SJSA1 (cell line): ENCODE results near the gene UBE2G1. TPM values are rescaled to one million over a fixed set of nuclear protein-coding genes. Genes with fewer than 3 reads are reported as not detected.

Experiments used
- DNase-seq, 2 experiments: peaks; one replicate each; pipeline ENCODE4 v3.0.0-alpha.2; 2015 to 2020; ENCODE audit warnings: low spot score in 2 of 2, low read depth in 1 of 2
- H3K27ac ChIP-seq: fragments of 250-450 bp; sonication (Bioruptor Pico); 2 replicates; pipeline ENCODE4 v1.5.1; 2020; ENCODE audit warnings: mild to moderate bottlenecking, moderate library complexity
- H3K27me3 ChIP-seq: fragments of 250-450 bp; sonication (Bioruptor Pico); replicated peaks from 2 replicates; pipeline ENCODE4 v1.5.1; 2020; ENCODE audit warnings: mild to moderate bottlenecking, moderate library complexity
- H3K36me3 ChIP-seq: fragments of 250-450 bp; sonication (Bioruptor Pico); 2 replicates; pipeline ENCODE4 v1.5.1; 2020; ENCODE audit warnings: mild to moderate bottlenecking
- H3K4me1 ChIP-seq: fragments of 250-450 bp; sonication (Bioruptor Pico); replicated peaks from 2 replicates; pipeline ENCODE4 v1.6.1; 2021; ENCODE audit warnings: mild to moderate bottlenecking
- H3K4me3 ChIP-seq: fragments of 250-450 bp; sonication (Bioruptor Pico); 2 replicates; pipeline ENCODE4 v1.5.1; 2020; ENCODE audit warnings: mild to moderate bottlenecking
- H3K9me3 ChIP-seq: fragments of 250-450 bp; sonication (Bioruptor Pico); replicated peaks from 2 replicates; pipeline ENCODE4 v1.5.1; 2020; ENCODE audit warnings: mild to moderate bottlenecking
- total RNA-seq: library from RNA; depleted of rRNA; stranded (reverse); fragments of >200 nt; shearing (Covaris generic); gene quantifications from 2 replicates; pipeline ENCODE4 v1.2.3, GENCODE V29; 2014

UBE2G1 gene
- total RNA-seq, 1 experiment from 2014 or later, result 39.8 TPM

- Histone ChIP-seq H3K27ac (no peak overlapping the region), H3K9me3 (no peaks in the 10 kb centered on the region), H3K4me3 (no peak overlapping the region), H3K4me1 (peaks cover 12% of the 10 kb centered on the region), H3K36me3 (peaks cover 19% of the 10 kb centered on the region; the same call in 1 of the 2 replicates), H3K27me3 (no peaks in the 10 kb centered on the region)
- DNase-seq, result no peak
These were observed 70.8 kb downstream of the UBE2G1 start for GRCh38 chr17:4295686-4296085.

- no peaks in the 10 kb centered on the region for H3K9me3 ChIP-seq
- H3K36me3 ChIP-seq, result peaks cover 24% of the 10 kb centered on the region
- peaks cover 12% of the 10 kb centered on the region for H3K4me1 ChIP-seq
- no peak for DNase-seq
- H3K4me3 ChIP-seq, result no peak overlapping the region
- H3K27ac ChIP-seq, result no peak overlapping the region
- H3K27me3 ChIP-seq, result no peaks in the 10 kb centered on the region
These were observed 72.9 kb downstream of the UBE2G1 start for GRCh38 chr17:4293572-4293971.

- Histone ChIP-seq H3K4me3 (no peak overlapping the region), H3K4me1 (no peaks in the 10 kb centered on the region), H3K27ac (no peak overlapping the region), H3K36me3 (peaks cover 13% of the 10 kb centered on the region; the same call in 1 of the 2 replicates), H3K27me3 (no peaks in the 10 kb centered on the region), H3K9me3 (no peaks in the 10 kb centered on the region)
- no peak for DNase-seq
These were observed 78.8 kb downstream of the UBE2G1 start for GRCh38 chr17:4287710-4288109.

GRCh38 chr17:4276514-4276913 lies 90.0 kb downstream of the UBE2G1 start:
- Histone ChIP-seq H3K36me3 (peaks cover 27% of the 10 kb centered on the region), H3K4me1 (no peaks in the 10 kb centered on the region), H3K27ac (no peak overlapping the region), H3K4me3 (no peak overlapping the region), H3K27me3 (no peaks in the 10 kb centered on the region), H3K9me3 (no peaks in the 10 kb centered on the region)
- DNase-seq, result no peak

GRCh38 chr17:4272972-4273368 lies 93.5 kb downstream of the UBE2G1 start:
- H3K27ac ChIP-seq, result no peak overlapping the region
- no peaks in the 10 kb centered on the region for H3K4me1 ChIP-seq
- no peak overlapping the region for H3K4me3 ChIP-seq
- H3K9me3 ChIP-seq, result no peaks in the 10 kb centered on the region
- H3K27me3 ChIP-seq, result no peaks in the 10 kb centered on the region
- H3K36me3 ChIP-seq, result peaks cover 30% of the 10 kb centered on the region
- DNase-seq, result no peak

- Histone ChIP-seq H3K4me1 (no peaks in the 10 kb centered on the region), H3K27ac (no peak overlapping the region), H3K4me3 (no peak overlapping the region), H3K9me3 (no peaks in the 10 kb centered on the region), H3K27me3 (no peaks in the 10 kb centered on the region), H3K36me3 (peaks cover 35% of the 10 kb centered on the region)
- no peak for DNase-seq
These were observed 94.1 kb downstream of the UBE2G1 start for GRCh38 chr17:4272213-4272971.

GRCh38 chr17:4270736-4271135 lies 95.7 kb downstream of the UBE2G1 start:
- no peak overlapping the region for H3K27ac ChIP-seq
- no peak for DNase-seq
- H3K36me3 ChIP-seq, result peaks cover 28% of the 10 kb centered on the region
- no peaks in the 10 kb centered on the region for H3K27me3 ChIP-seq
- H3K4me1 ChIP-seq, result no peaks in the 10 kb centered on the region
- H3K9me3 ChIP-seq, result no peaks in the 10 kb centered on the region
- no peak overlapping the region for H3K4me3 ChIP-seq

- Histone ChIP-seq H3K36me3 (peaks cover 28% of the 10 kb centered on the region), H3K4me1 (no peaks in the 10 kb centered on the region), H3K9me3 (no peaks in the 10 kb centered on the region), H3K4me3 (no peak overlapping the region), H3K27me3 (no peaks in the 10 kb centered on the region), H3K27ac (no peak overlapping the region)
- no peak for DNase-seq
These were observed 96.6 kb downstream of the UBE2G1 start for GRCh38 chr17:4269915-4270314.

GRCh38 chr17:4267402-4267801 lies 99.1 kb downstream of the UBE2G1 start:
- Histone ChIP-seq H3K36me3 (peaks cover 36% of the 10 kb centered on the region), H3K27ac (no peak overlapping the region), H3K4me3 (no peak overlapping the region), H3K9me3 (no peaks in the 10 kb centered on the region), H3K4me1 (peaks cover 13% of the 10 kb centered on the region), H3K27me3 (no peaks in the 10 kb centered on the region)
- no peak for DNase-seq

- Histone ChIP-seq H3K36me3 (peaks cover 36% of the 10 kb centered on the region), H3K4me3 (no peak overlapping the region), H3K27me3 (no peaks in the 10 kb centered on the region), H3K9me3 (no peaks in the 10 kb centered on the region), H3K4me1 (peaks cover 15% of the 10 kb centered on the region), H3K27ac (no peak overlapping the region)
- no peak for DNase-seq
These were observed 99.9 kb downstream of the UBE2G1 start for GRCh38 chr17:4266550-4266949.

- DNase-seq, result peak; percentile 91 to 95
- H3K4me3 ChIP-seq, result peak within 1 kb of the TSS; percentile 97
- peak within 1 kb of the TSS; percentile 76 for H3K27ac ChIP-seq
- no peaks in the 10 kb centered on the region for H3K27me3 ChIP-seq
- peaks cover 13% of the 10 kb centered on the region for H3K9me3 ChIP-seq
- H3K36me3 ChIP-seq, result peaks cover 54% of the 10 kb centered on the region
- peaks cover 15% of the 10 kb centered on the region for H3K4me1 ChIP-seq
These were observed 102.9 kb downstream of the UBE2G1 start, which contains the start of gene ANKFY1 for GRCh38 chr17:4263282-4264215. Gene ANKFY1, minus strand, starts transcription at chr17:4263979. Its CDS starts 38 bp downstream, at chr17:4263941.

- Histone ChIP-seq H3K4me3 (peak overlapping the region; percentile 97), H3K36me3 (peaks cover 47% of the 10 kb centered on the region), H3K4me1 (peaks cover 15% of the 10 kb centered on the region), H3K27me3 (no peaks in the 10 kb centered on the region), H3K9me3 (peaks cover 15% of the 10 kb centered on the region), H3K27ac (no peak overlapping the region)
- no peak for DNase-seq
These were observed 103.8 kb downstream of the UBE2G1 start for GRCh38 chr17:4262703-4263102.

GRCh38 chr17:4261452-4261851 lies 105.0 kb downstream of the UBE2G1 start:
- Histone ChIP-seq H3K4me1 (peaks cover 15% of the 10 kb centered on the region), H3K36me3 (peaks cover 46% of the 10 kb centered on the region), H3K4me3 (no peak overlapping the region), H3K27me3 (no peaks in the 10 kb centered on the region), H3K9me3 (peaks cover 16% of the 10 kb centered on the region), H3K27ac (no peak overlapping the region)
- DNase-seq, result no peak

GRCh38 chr17:4258867-4259266 lies 107.6 kb downstream of the UBE2G1 start:
- H3K4me3 ChIP-seq, result no peak overlapping the region
- DNase-seq, result no peak
- H3K36me3 ChIP-seq, result peaks cover 46% of the 10 kb centered on the region
- peaks cover 9% of the 10 kb centered on the region for H3K4me1 ChIP-seq
- no peak overlapping the region for H3K27ac ChIP-seq
- H3K9me3 ChIP-seq, result peaks cover 16% of the 10 kb centered on the region
- H3K27me3 ChIP-seq, result no peaks in the 10 kb centered on the region
